HG03097 (cell line): ENCODE measurements around the gene ZNF260.
"Not testable (repeated sequence)": the region's sequence is repeated elsewhere in the genome, so short reads cannot be mapped to it uniquely, and the experiment has no call there.

Experiments used
- ATAC-seq: cut with Tn5 transposase; IDR thresholded peaks from one replicate; pipeline ENCODE4 v1.9.1; 2021; ENCODE audit not compliant: unreplicated experiment, low FRiP score

The ZNF260 gene

GRCh38 chr19:36528194-36528920, at the start of gene ZNF260:
Gene ZNF260 (minus strand): TSS chr19:36528271. CDS start chr19:36515238, 13,033 bp downstream.
- peak; percentile 89 for ATAC-seq

GRCh38 chr19:36577271-36577996, 49.4 kb upstream of the ZNF260 start:
- ATAC-seq: no peak

GRCh38 chr19:36574741-36575140, 46.7 kb upstream of the ZNF260 start:
- ATAC-seq: no peak

- peak; percentile 12 for ATAC-seq
Observed at GRCh38 chr19:36573895-36574720, 46.0 kb upstream of the ZNF260 start.

GRCh38 chr19:36573020-36573894, 45.2 kb upstream of the ZNF260 start, which contains the start of gene ZNF529:
Gene ZNF529 (minus strand): TSS chr19:36573292. CDS start chr19:36572346, 946 bp downstream.
- peak; percentile 87 for ATAC-seq

- ATAC-seq: no peak
Observed at GRCh38 chr19:36572593-36573019, 44.5 kb upstream of the ZNF260 start.

- no peak for ATAC-seq
Observed at GRCh38 chr19:36564391-36564790, 36.3 kb upstream of the ZNF260 start.

- ATAC-seq: no peak
Observed at GRCh38 chr19:36547001-36547732, 19.1 kb upstream of the ZNF260 start.

GRCh38 chr19:36528921-36529518, 949 bp upstream of the ZNF260 start:
- no peak for ATAC-seq

- ATAC-seq: peak; percentile 18
Observed at GRCh38 chr19:36527873-36528193, 238 bp downstream of the ZNF260 start.

GRCh38 chr19:36527341-36527740, 730 bp downstream of the ZNF260 start:
- no peak for ATAC-seq

GRCh38 chr19:36526581-36526980, 1.5 kb downstream of the ZNF260 start:
- ATAC-seq: no peak

GRCh38 chr19:36524617-36525016, 3.5 kb downstream of the ZNF260 start:
- ATAC-seq: no peak

GRCh38 chr19:36514012-36514612, 14.0 kb downstream of the ZNF260 start:
- no peak for ATAC-seq

GRCh38 chr19:36508325-36508724, 19.7 kb downstream of the ZNF260 start:
- ATAC-seq: no peak

GRCh38 chr19:36501973-36502372, 26.1 kb downstream of the ZNF260 start:
- no peak for ATAC-seq

GRCh38 chr19:36497001-36497400, 31.1 kb downstream of the ZNF260 start:
- ATAC-seq: no peak

GRCh38 chr19:36492689-36493453, 35.2 kb downstream of the ZNF260 start:
- ATAC-seq: not testable (repeated sequence)
